ENCODE results near the gene RNASE8.
"Not testable (repeated sequence)": the region's sequence is repeated elsewhere in the genome, so short reads cannot be mapped to it uniquely, and the experiment has no call there.

Gene RNASE8, protein sequence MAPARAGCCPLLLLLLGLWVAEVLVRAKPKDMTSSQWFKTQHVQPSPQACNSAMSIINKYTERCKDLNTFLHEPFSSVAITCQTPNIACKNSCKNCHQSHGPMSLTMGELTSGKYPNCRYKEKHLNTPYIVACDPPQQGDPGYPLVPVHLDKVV

GRCh38 chr14:21057803-21058675, at the start of gene RNASE8:
Gene RNASE8, plus strand, starts transcription at chr14:21057822. Its CDS starts 71 bp downstream, at chr14:21057893.
- Histone ChIP-seq H3K4me1 (ENCODE audit: control insufficient read depth, insufficient read depth, low read length) (peaks cover 1% of the 10 kb centered on the region), H3K9ac (ENCODE audit: low read length) (no peak within 1 kb of the TSS), H3K27me3 (ENCODE audit: control insufficient read depth, insufficient read depth, low read length) (no peaks in the 10 kb centered on the region), H3K27ac (ENCODE audit: low read depth, low read length) (no peak within 1 kb of the TSS), H3K36me3 (ENCODE audit: control insufficient read depth, insufficient read depth, low read length) (no peaks in the 10 kb centered on the region), H3K4me3 (ENCODE audit: low read length) (no peak within 1 kb of the TSS)

DNA sequence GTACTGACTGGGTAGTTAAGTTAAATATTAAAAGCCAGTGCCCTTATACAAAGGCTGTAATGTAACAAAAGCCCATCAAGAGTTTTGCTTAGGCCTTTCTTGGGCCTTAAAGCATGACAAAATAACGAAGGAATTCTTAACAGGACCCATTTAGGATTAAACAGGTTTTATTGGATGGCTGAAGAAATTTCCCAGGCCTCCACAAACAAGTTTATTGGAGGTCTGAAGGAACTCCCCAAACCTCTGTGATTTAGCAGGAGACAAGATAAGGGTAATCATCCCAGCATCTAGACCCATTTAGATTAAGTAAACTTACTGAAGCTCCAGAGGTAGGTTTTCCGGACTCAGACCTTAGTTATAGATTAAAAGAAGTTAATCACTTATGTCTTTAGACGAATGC, 47.9 kb upstream of the RNASE8 start:
- not testable (repeated sequence) for H3K4me3 ChIP-seq (ENCODE audit: low read length); H3K27ac ChIP-seq (ENCODE audit: low read depth, low read length); H3K9ac ChIP-seq (ENCODE audit: low read length); H3K4me1 ChIP-seq (ENCODE audit: control insufficient read depth, insufficient read depth, low read length); H3K36me3 ChIP-seq (ENCODE audit: control insufficient read depth, insufficient read depth, low read length); H3K27me3 ChIP-seq (ENCODE audit: control insufficient read depth, insufficient read depth, low read length)

DNA sequence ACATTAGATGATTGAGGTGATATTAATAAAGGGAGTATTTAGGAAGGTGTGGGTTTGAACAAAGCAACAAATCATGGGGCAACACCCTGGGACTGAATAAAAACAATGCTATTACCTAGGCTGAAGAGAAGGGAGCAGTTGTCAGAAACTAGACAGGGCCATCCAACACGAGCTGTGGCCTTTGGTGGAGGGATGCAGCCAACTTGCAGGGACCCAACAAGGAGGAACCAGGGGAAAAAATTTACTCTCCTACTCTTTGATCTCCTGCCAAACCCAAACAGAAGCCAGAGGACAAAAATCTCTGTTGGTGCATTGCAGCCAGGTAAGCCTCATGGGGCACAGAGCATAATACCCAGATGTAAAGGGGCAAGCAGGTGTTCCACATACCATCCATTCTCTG, 46.5 kb upstream of the RNASE8 start:
- Histone ChIP-seq H3K27me3 (ENCODE audit: control insufficient read depth, insufficient read depth, low read length) (no peaks in the 10 kb centered on the region), H3K36me3 (ENCODE audit: control insufficient read depth, insufficient read depth, low read length) (no peaks in the 10 kb centered on the region), H3K27ac (ENCODE audit: low read depth, low read length) (no peak overlapping the region), H3K9ac (ENCODE audit: low read length) (no peak overlapping the region), H3K4me1 (ENCODE audit: control insufficient read depth, insufficient read depth, low read length) (no peaks in the 10 kb centered on the region), H3K4me3 (ENCODE audit: low read length) (no peak overlapping the region)

- Histone ChIP-seq H3K4me1 (ENCODE audit: control insufficient read depth, insufficient read depth, low read length) (no peaks in the 10 kb centered on the region), H3K36me3 (ENCODE audit: control insufficient read depth, insufficient read depth, low read length) (peaks cover 18% of the 10 kb centered on the region), H3K4me3 (ENCODE audit: low read length) (no peak overlapping the region), H3K27me3 (ENCODE audit: control insufficient read depth, insufficient read depth, low read length) (no peaks in the 10 kb centered on the region), H3K27ac (ENCODE audit: low read depth, low read length) (no peak overlapping the region), H3K9ac (ENCODE audit: low read length) (no peak overlapping the region)
These were observed 42.8 kb upstream of the RNASE8 start for GRCh38 chr14:21014761-21015190.

GRCh38 chr14:21015312-21015711, 42.3 kb upstream of the RNASE8 start:
- Histone ChIP-seq H3K4me1 (ENCODE audit: control insufficient read depth, insufficient read depth, low read length) (no peaks in the 10 kb centered on the region), H3K9ac (ENCODE audit: low read length) (no peak overlapping the region), H3K4me3 (ENCODE audit: low read length) (no peak overlapping the region), H3K36me3 (ENCODE audit: control insufficient read depth, insufficient read depth, low read length) (peaks cover 21% of the 10 kb centered on the region), H3K27me3 (ENCODE audit: control insufficient read depth, insufficient read depth, low read length) (no peaks in the 10 kb centered on the region), H3K27ac (ENCODE audit: low read depth, low read length) (no peak overlapping the region)

GRCh38 chr14:21016413-21017190, 41.0 kb upstream of the RNASE8 start:
- peaks cover 26% of the 10 kb centered on the region for H3K36me3 ChIP-seq (ENCODE audit: control insufficient read depth, insufficient read depth, low read length)
- H3K27me3 ChIP-seq (ENCODE audit: control insufficient read depth, insufficient read depth, low read length), result no peaks in the 10 kb centered on the region
- no peak overlapping the region for H3K4me3 ChIP-seq (ENCODE audit: low read length)
- no peak overlapping the region for H3K27ac ChIP-seq (ENCODE audit: low read depth, low read length)
- H3K9ac ChIP-seq (ENCODE audit: low read length), result no peak overlapping the region
- no peaks in the 10 kb centered on the region for H3K4me1 ChIP-seq (ENCODE audit: control insufficient read depth, insufficient read depth, low read length)

DNA sequence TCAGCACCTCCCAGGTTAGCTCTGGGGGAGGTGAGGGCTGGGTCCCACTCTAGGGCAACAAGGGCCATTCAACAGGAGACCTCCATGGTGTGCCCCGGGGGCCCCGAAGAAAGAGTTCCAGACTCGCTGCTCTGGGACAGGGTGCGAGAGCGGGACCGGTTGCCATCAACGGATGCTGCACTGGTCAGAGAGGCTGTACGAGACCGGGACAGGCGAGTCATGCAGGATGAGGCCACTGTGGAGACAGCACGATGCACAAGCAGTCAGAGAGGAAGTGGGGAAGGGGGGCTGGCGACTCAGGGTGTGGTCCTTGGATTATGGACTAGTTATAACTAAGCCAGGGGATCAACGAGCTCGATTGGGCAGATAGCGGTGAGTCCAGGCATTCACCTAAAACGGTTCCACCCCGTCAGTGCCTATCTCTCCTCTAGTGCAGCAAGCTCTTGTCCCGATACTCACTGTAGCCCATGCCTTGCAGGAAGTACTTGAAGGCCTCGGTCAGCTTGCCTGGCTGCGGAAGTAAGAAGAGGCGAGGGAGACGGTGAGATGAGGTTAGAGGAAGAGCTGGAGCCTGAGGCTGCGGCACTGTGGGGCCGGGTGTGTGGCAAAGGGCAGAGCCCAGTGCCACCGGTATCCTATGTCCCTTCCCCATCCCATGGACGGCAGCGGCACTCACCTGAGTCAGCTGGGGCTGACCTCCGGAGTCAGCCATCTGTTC, 39.9 kb upstream of the RNASE8 start:
- no peaks in the 10 kb centered on the region for H3K4me1 ChIP-seq (ENCODE audit: control insufficient read depth, insufficient read depth, low read length)

DNA sequence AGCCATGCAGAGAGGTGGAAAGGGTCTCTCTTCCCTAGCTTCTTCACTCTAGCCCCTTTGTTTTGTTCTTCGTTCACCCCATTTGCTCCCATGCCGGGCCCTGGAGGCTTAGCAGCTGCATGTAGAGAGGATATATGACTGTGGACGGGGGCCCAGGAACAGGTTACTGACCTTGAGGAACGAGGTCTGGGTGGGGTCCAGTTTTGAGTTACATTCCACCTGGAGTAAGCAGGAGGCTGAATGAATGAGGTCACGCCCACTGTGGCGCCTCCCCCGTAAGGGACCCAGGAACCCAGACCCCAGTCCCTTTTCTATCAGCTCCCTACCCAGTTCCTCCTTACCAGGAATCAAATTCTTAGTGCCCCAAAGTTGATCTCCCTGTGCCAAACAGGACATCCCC, 39.3 kb upstream of the RNASE8 start:
- no peaks in the 10 kb centered on the region for H3K27me3 ChIP-seq (ENCODE audit: control insufficient read depth, insufficient read depth, low read length)
- no peak overlapping the region for H3K4me3 ChIP-seq (ENCODE audit: low read length)
- peaks cover 26% of the 10 kb centered on the region for H3K36me3 ChIP-seq (ENCODE audit: control insufficient read depth, insufficient read depth, low read length)
- H3K27ac ChIP-seq (ENCODE audit: low read depth, low read length), result no peak overlapping the region
- H3K9ac ChIP-seq (ENCODE audit: low read length), result no peak overlapping the region
- no peaks in the 10 kb centered on the region for H3K4me1 ChIP-seq (ENCODE audit: control insufficient read depth, insufficient read depth, low read length)

More for the DNA sequence above, 39.9 kb upstream of the RNASE8 start:
- Histone ChIP-seq H3K27ac (ENCODE audit: low read depth, low read length) (no peak overlapping the region), H3K9ac (ENCODE audit: low read length) (no peak overlapping the region), H3K36me3 (ENCODE audit: control insufficient read depth, insufficient read depth, low read length) (peaks cover 26% of the 10 kb centered on the region), H3K4me3 (ENCODE audit: low read length) (no peak overlapping the region), H3K27me3 (ENCODE audit: control insufficient read depth, insufficient read depth, low read length) (no peaks in the 10 kb centered on the region)

- Histone ChIP-seq H3K4me3 (ENCODE audit: low read length) (no peak overlapping the region), H3K9ac (ENCODE audit: low read length) (no peak overlapping the region), H3K4me1 (ENCODE audit: control insufficient read depth, insufficient read depth, low read length) (no peaks in the 10 kb centered on the region), H3K36me3 (ENCODE audit: control insufficient read depth, insufficient read depth, low read length) (peaks cover 26% of the 10 kb centered on the region), H3K27me3 (ENCODE audit: control insufficient read depth, insufficient read depth, low read length) (no peaks in the 10 kb centered on the region), H3K27ac (ENCODE audit: low read depth, low read length) (no peak overlapping the region)
These were observed 38.8 kb upstream of the RNASE8 start for GRCh38 chr14:21018781-21019180.

- H3K4me3 ChIP-seq (ENCODE audit: low read length), result no peak overlapping the region
- peaks cover 26% of the 10 kb centered on the region for H3K36me3 ChIP-seq (ENCODE audit: control insufficient read depth, insufficient read depth, low read length)
- no peak overlapping the region for H3K27ac ChIP-seq (ENCODE audit: low read depth, low read length)
- H3K27me3 ChIP-seq (ENCODE audit: control insufficient read depth, insufficient read depth, low read length), result no peaks in the 10 kb centered on the region
- H3K4me1 ChIP-seq (ENCODE audit: control insufficient read depth, insufficient read depth, low read length), result no peaks in the 10 kb centered on the region
- H3K9ac ChIP-seq (ENCODE audit: low read length), result no peak overlapping the region
These were observed 38.3 kb upstream of the RNASE8 start for GRCh38 chr14:21019366-21019765.

DNA sequence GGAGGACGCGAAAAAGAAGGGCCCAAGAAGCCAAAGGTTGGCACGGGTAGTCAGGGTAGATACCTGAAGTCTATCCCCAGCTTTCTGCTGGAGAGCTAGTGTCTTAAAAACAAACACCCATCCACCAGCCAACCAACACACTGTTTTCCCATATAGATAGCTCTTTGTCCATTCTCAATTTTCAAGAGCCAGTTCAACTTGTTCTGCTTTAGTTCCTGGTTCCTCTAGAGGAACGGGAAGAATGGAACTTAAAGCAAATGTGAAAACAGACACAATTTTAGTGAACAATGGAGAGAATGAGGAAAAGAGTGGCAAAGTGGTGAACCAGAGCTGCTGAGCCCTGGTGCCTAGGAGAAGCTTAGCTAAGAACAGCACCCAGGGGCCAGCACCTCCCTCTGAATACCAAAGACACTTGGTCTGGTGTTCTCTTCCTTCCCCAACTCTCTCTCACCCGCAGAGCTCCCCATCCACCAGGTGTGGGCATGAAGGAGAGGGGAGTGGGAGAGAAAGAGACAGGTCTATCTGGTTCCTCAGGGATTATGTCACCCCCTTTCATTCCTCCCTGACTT, 36.6 kb upstream of the RNASE8 start:
- peaks cover 3% of the 10 kb centered on the region for H3K4me1 ChIP-seq (ENCODE audit: control insufficient read depth, insufficient read depth, low read length)
- no peak overlapping the region for H3K27ac ChIP-seq (ENCODE audit: low read depth, low read length)
- no peaks in the 10 kb centered on the region for H3K27me3 ChIP-seq (ENCODE audit: control insufficient read depth, insufficient read depth, low read length)
- H3K4me3 ChIP-seq (ENCODE audit: low read length), result no peak overlapping the region
- H3K9ac ChIP-seq (ENCODE audit: low read length), result no peak overlapping the region
- peaks cover 26% of the 10 kb centered on the region for H3K36me3 ChIP-seq (ENCODE audit: control insufficient read depth, insufficient read depth, low read length)

- H3K27ac ChIP-seq (ENCODE audit: low read depth, low read length), result no peak overlapping the region
- no peaks in the 10 kb centered on the region for H3K27me3 ChIP-seq (ENCODE audit: control insufficient read depth, insufficient read depth, low read length)
- H3K4me3 ChIP-seq (ENCODE audit: low read length), result no peak overlapping the region
- H3K4me1 ChIP-seq (ENCODE audit: control insufficient read depth, insufficient read depth, low read length), result peaks cover 8% of the 10 kb centered on the region
- peaks cover 20% of the 10 kb centered on the region for H3K36me3 ChIP-seq (ENCODE audit: control insufficient read depth, insufficient read depth, low read length)
- H3K9ac ChIP-seq (ENCODE audit: low read length), result no peak overlapping the region
These were observed 34.9 kb upstream of the RNASE8 start for GRCh38 chr14:21022686-21023085.

Measured in rectal smooth muscle tissue (tissue), 1 donor.